SKM-1 (cell line): ENCODE results near the gene ATP2B2.

ENCODE experiments used
- DNase-seq: peaks from one replicate; lab custom pipeline; 2025; ENCODE audit not compliant: unreplicated experiment; lab: John Stamatoyannopoulos, UW

The ATP2B2 gene

DNA sequence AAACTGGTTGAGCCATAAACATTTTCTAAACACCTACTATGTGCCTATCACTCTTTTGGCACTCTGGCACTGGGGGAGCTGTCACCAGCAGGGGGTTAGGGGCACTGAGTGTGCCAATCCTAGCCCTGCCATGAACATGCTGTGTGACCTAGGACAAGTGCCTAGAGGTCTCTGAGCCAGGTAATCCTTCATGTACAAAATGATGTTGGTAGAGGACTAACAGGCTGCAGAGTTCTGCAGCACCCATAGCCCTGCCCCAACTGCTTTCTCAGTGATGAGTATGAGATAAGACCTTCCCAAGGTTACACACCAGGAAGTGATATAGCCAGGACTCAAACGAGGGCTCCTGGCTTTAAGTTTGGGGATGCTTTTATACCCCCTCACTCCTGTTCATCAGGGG, 99.6 kb downstream of the ATP2B2 start:
- no peak for DNase-seq

DNA sequence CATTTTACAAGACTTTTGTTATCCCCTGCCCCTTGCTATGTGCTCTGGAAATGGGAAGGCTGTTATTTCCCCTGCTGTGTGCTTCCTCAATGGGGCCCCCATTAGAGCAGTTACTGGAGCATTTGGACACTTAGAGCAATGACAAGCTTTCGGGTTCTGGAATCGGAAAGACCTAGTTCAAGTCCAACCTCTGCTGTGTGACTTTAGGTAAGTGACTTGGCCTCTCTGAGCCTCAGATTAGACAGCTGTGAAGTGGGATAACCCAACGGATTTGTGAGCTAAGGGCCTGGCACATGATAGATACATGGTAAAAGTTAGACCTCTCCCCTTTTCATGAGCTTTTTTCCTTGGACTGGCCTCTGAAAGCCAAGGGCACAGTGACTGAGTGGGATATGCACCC, 100.5 kb downstream of the ATP2B2 start:
- no peak for DNase-seq

DNA sequence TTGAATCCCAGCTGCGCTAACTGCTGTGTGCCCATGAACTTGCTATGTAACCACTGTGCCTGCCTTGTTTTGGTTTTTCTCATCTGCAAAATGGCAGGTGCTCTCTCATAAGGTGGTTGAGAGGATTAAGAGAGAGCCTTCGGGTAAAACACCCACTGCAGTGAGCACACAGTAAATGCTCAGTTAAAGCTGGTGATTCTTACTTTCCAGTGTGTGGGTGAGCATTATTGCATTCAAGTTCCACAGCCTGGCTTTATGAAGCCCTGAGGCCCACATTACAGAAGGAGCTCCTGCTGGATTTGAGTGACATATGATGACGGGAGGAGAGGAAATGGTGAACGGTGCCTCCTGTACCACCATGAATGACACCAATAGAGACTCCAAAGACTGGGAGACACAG, 101.0 kb downstream of the ATP2B2 start:
- DNase-seq, result no peak

DNA sequence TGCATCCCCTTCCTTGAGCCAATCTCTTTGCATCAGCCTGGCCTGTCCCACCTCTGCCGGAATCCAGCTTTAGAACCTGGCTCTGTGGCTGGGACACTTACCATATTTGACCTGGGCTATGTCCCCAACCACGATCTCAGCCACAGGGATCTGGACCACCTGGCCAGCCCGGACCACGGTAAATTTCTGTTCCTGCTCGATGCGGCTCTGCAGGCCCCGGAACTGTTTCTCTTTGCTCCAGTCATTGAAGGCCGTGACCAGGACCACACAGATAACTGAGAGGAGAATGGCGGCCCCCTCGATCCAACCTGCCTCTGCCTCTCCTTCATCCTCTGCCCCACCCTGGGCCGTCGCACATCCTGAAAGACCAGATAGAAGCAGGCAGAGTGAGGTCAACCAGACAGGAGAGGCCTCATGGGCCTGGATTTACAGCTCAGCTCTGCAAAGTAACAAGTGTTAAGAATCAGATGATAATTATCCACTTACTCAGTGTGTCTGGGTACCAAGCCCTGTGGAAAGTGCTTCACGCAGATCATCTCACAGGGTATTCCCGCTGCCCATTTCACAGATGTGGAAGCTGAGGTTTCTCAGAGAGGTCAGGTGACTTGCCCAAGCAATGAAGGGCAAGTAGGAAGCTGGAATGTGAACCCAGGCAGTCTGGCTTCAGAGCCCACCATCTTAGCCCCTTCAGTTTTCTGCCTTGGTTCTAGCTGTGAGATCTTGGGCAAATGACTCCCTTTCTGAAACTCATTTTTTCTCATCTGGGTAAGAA, 103.2 kb downstream of the ATP2B2 start:
- DNase-seq, result no peak

DNA sequence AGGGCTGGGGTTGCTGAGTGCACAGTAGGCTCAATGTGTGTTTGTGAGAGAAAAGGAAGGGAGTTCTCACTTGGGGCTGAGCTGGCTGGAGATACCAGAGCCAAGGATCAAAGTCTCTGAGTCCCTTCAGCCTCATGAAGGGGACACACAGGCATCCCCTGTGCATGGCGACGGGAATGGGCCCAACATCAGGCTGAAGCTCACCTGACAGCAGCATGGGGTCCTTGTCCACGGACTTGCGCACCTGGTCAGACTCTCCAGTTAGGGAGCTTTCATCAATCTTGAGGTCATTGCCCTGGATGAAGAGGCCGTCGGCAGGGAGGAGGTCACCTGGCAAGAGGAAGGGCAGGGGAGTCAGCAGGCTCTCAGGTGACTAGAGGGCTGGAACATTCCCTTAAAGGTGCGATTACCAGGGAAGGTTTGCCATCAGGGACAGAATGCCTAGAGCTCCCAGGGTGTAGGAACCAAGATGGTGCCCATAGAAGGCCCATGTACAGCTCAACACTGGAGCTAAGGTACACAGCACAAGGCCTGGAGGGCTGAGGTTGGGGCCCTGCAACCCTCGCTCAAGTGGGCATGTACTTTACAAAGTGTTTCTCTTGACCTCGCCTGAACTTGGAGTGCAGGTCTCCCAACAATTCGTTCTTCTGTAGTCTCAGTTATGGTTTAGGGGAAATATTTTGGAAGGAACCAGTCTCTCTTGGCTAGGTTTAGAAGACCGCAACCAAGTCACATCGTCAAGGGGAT, 104.5 kb downstream of the ATP2B2 start:
- no peak for DNase-seq

DNA sequence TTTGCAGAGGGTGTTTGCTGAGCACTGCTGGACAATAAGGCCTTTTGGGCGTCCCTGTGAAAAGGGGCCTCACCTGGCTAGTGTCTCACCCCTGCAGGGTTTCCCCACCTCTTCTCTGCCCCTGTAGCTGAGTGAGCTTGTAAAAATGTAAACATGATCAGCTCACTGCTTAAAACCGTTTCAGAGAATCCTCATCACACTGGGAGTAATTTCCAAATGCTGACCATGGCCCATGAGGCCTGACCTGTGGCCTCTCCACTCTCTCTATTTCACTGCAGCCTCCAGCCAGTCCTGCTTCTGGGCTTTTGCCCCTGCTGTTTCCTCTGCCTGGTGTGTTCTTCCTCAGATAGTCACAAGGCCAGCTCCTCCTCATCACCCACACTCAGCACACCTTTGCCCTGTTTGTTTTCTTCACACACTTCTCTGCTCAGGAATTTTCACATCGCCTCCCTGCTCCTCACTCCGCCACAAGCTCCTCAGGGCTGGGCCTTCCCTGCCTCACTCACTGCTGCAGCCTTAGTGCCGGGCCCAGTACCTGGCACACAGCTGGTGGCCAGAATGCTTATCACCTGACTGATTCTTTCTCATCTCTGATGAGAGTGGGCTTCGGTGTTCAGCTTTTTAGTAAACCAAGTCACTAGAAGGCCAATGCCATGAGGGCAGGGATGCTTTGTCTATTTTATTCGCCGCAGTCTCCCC, 105.2 kb downstream of the ATP2B2 start:
- no peak for DNase-seq

DNA sequence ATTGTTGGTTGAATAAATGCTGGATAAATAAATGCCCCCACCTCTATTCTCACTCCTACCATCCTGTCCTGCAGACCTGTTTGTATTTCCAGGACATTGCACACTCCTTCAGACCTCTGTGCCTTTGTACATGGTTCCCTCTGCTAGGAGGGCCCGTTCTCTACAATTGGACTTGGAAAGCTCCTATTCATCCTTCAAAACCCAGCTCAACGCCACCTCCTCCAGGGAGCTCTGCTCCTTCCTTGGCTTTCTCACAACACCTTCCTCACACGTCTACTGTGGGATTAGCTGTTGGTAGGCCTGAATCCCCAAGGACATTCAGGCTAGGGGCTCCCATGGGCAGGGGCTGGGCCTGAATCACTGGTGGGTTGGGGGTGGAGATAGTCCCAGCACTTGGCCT, 105.8 kb downstream of the ATP2B2 start:
- DNase-seq, result no peak

DNA sequence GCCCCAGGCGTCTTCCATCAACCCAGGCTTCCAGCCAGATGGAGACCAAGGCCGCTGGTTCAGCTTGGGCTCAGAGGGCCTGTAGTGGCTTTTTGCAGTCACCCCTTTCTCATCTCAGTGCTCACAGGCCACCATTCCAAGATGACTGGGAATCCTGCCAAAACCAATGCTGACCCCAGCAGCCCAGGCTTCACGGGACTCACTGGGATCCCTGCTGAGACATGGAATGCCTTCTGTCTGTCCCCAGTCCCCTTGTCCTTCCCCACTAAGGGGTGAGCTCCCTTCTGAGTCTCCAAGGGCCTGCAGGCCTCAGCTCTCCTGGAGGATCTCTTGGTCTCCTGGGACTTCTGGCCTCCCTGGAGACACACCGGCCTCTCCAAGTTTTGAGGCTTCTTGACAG, 107.0 kb downstream of the ATP2B2 start:
- no peak for DNase-seq

DNA sequence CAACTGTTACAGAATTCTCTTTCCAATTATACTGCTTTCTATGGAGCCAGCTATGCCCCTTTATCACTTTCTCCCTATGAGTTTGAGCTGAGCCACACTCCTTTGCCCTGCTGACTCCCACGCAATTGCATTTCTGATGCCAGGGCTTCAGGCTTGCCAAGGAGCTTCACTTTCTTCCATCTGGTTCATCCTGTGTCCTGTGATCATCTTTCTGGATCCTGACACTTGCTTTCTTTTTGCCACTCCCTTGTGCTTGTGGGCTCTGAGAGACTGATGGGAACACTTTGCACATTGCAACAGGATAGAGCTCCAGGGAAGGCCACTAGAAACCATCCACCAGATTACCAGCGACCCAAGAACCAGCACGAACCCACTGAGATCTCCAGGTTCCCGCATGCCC, 107.5 kb downstream of the ATP2B2 start:
- DNase-seq, result no peak

DNA sequence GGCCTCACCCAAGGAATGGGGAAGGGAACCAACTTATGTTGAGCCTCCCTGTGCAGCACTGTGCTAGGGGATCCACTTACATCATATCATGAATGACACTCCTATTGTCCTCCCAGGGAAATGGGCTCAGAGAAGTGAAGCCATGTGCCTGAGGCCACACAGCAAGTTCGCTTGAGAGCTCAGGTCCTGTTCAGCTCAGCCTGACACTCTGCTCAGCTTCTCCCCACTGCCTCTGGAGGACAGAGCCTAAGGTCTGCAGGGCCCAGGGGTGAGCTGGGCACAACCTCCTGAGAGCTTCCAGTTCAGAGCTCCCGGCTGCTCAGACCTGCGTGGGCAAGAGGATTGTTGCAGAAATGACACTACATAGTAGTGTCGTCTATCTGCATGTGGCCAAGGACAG, 108.5 kb downstream of the ATP2B2 start:
- DNase-seq, result no peak

DNA sequence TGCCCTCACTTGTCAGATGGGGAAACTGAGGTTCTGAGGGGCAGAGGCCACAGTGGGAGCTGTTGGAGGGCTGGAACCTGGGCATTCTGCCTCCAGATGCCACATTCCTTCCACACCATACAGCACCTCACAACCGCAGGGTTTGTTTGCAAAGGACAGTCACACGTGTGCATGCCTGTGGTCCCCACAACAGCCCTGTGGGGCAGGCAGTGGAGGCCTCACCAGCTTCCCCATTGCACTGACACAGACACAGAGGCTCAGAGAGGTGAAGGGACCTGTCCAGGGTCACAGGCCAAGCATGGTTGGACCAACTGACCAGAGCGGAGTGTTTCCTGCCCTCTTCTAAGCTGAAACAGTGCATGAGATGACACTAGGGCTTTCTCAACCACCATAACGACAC, 109.3 kb downstream of the ATP2B2 start:
- no peak for DNase-seq

DNA sequence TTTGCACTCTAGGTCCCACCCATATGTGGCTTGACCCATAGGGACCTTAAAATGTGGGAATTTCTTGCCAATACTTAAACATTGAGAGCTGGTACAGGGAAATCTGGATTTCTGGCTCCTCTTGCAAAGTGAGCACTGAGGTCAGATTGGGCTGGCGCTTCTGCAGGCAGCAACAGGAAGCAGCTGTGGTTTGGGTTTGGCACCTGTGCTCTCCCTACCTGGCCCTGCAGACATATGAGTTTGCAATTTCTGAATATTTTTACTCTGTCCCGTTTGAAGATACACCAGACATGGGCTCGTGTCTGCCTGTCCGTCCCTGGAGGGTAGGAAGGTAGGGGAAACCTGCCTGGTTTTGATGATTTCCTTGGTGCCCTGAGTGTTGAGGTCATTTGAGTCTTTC, 109.7 kb downstream of the ATP2B2 start:
- DNase-seq, result no peak

DNA sequence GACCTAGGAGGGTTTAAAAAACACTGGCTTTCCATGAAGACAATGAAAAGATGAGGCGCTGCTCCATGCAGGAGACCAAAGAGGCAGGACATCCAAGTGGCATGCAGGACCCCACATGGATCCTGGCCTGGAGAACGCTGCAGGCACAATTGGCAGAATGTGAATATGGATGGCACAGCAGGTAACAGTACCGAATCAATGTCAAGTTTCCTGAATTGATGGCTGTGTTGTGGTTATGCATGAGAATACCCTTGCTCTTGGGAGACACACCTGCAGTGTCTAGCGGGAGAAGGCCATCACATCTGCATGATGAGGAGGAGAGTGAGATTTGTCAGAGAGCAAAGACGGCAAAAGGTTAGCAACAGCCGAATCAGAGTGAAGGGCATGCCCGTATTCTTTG, 110.2 kb downstream of the ATP2B2 start:
- DNase-seq, result no peak

DNA sequence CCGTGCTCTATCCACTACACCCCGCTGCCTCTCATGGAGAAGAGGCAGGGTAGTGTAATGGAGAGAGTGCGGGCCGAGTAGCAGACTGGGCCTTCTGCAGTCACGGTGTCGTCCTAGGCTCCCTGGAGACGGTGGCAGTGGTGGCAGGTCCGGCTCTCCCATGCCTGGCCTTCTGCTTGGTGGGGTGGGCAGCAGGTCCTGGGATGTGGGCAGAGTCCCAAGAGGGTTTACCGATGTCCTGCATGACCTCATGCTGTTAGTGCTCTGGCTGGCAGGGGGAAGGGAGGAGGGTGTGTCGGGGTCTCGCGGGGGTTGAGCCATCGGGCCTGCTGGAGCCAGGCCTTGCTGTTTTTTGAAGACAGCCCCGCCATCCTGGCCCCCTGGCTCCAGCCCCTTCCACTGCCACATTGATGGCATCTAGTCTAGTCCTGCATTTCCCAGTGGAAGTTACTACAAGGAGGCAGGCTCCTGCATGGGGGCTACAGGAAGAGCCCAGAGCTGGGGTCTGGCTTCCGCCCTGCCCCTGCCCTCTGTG, 110.8 kb downstream of the ATP2B2 start:
- no peak for DNase-seq

DNA sequence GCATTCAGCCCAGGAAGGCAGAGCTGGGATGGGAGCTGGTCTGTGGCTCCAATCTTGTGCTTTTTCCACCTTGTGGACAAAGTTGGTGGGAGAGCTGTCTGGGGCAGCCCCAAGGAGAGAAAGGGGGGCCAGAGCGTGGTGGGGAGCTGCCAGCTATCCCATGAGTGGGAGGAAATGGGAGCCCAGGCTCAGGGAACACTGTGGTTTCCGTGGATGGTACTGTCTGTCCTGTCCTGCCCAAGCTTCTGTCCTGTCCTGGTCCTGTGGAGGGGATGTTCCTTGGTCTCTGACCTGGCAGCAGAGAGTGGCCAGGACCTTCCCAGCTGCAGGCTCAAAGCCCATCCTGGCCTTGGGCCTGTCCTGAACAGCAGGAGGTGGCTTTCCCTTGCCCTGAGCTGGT, 111.9 kb downstream of the ATP2B2 start:
- no peak for DNase-seq

DNA sequence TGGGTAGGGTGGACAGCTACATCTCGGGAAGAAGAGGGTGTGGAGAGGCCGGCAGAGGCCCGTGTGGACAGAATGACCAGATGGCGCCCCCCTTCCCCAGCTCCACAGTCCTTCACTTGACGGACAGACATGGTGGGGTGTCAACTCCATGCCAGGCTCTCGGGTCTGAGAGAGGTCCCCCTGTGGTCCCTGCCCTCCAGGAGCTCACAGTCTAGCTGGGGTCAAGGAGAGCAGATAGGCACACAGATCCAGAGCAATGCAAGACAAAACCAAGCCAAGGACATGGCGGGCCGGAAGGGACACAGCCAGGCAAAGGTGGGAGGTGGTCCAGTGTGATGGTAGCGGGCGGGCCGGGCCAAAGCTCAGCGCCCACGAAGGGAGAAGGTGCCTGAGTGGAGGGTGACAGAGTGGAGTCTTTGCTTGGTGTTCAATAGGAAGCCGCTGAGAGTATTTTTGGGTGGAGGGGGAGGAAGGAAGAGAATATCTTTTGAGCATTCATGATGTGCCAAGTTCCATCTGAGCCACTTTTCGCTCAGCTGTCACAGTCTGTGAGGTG, 112.4 kb downstream of the ATP2B2 start:
- DNase-seq, result no peak

DNA sequence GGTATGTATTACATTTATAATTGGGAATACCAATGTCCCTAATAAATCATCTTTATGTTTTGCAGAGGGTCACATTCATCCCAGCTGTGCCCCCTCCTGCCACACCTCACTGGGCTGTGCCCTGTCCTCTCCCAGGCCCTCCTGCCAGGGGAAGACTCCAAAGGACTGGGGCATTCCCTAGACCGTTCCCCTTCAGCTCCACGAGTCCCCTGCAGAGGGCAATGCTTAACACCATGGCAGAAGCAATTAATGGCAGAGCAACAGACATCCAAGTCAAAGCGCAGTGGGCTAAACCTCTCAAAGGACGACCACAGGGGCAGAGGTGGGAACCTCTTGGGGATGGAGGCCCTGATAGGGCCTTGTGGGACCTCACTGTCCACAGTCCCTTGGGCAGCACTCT, 113.1 kb downstream of the ATP2B2 start:
- no peak for DNase-seq

DNA sequence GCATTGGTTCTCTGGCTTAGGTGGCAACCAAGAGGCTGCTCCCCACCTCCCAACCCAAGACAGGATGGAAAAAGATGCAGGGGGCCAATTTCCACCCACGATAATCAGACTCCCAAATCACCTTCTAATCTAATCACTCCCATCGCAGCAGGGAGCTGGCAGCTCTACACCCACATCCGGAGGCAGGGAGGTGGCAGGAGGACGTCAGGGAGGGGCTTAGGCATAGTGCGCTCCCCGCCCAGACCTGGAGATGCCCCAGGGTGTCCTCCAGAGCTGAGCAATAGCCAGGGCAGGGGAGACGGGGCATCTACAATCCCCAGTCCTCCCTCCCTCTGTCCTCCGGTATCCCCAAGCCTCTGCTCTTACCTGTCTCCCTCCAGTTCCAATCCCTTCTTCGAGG, 114.0 kb downstream of the ATP2B2 start:
- DNase-seq, result no peak

DNA sequence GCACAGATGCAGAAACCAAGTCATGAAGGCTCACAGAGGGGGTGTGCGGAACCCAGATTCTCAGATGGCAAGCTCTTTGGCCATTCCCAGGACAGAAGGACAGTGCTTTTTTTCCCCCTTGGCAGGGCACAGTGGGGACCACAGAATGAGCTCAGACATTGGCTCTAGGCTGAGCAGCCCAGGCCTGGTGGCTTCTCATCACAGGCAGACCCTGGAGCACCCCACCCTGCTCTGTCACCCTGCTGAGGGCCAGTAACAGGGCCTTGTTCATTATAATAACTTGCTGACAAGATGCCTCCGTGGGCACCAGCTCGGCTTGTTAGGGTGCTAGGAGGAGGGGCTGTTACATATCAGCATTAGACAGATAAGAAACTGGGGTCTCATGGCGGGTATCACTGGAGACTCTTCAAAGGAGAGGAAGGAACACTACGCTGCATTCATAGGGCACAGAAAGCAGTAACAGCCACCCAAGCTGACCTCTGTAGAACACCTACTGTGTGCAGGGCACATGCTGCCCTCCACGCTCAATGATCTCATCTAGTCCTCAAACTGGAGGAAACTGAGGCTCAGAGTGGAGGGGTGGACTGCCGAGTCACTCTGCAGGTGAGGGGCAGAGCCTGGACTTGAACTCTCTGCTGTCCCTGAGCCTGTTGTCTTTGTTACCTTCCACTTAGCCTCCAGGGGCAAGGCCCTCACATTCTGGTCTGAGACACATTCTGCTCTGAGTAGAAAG, 114.6 kb downstream of the ATP2B2 start:
- no peak for DNase-seq

DNA sequence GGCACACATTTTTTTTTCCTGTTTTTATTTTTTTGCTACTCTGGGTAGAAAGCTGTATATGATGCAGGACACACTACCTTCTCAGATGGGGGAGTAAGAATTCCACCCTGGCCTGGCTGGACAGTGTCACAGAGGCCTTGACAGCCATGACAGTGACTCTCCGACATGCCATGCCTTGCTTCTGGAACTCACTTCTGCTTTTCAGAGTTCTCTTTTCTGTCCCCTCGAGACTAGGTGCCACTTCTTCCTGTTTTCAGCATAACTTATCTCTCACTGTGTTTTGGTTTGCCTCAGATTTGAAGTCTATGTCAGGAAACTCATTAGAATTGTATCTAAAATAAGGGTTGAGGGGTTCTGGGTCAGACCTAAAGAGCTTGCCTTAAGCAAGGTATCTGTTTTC, 115.4 kb downstream of the ATP2B2 start:
- peak; percentile 90 for DNase-seq

DNA sequence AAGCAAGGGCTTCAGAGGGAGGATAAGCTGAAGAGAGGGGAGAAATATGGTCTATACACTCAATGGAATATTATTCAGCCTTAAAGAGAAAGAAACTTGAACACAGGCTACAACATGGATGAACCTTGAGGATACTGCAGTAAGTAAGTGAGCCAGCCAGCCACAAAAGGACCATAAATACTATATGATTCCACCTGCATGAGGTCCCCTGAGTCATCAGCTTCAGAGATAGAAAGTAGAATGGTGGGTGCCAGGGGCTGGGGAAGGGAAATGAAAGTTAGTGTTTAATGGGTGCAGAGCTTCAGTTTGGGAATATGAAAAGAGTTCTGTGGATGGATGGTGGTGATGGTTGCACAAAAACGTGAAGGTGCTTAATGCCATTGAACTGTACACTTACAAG, 116.0 kb downstream of the ATP2B2 start:
- no peak for DNase-seq
